Left cardiac atrium (tissue), 4 donors: Measurements from ENCODE around the gene C7orf33. TPM values are rescaled to one million over a fixed set of nuclear protein-coding genes. Genes with fewer than 3 reads are reported as not detected.
"Not testable (repeated sequence)": the region's sequence is repeated elsewhere in the genome, so short reads cannot be mapped to it uniquely, and the experiment has no call there.

ENCODE experiments used
- ATAC-seq, 2 donors: fragments of 200-7000 bp; cut with Tn5 transposase; one replicate each; pipeline ENCODE4 v1.9.1; 2020; ENCODE audit warnings: mild to moderate bottlenecking in 2 of 2, moderate library complexity in 2 of 2
- DNase-seq: peaks from one replicate; pipeline ENCODE4 v3.0.0-alpha.2; 2020
- intact Hi-C, 2 donors: fragments of 100-400 bp; cut with DNase I; formaldehyde crosslinking; loops; one replicate each; pipeline versions ENCODE4 v1.14.1 to v1.15.1; 2022 to 2023
- total RNA-seq, 2 donors: library from RNA; stranded (reverse); fragmentation: NEBNext Ultra II Directional; extraction: Animal tissue kit (Norgen Biotek cat#: 25700); gene quantifications; one replicate each; pipeline ENCODE4 v1.2.1, GENCODE V29; 2021
- donor health status: DM: no; HTN: yes; CAD: no.
- donor health status: DM: no; HTN: yes; CAD: no; lungs with severe emphysema.
- donor health status: DM: yes; HTN: yes; CAD: no.
- donor health status: Dilated cardiomyopathy.

The C7orf33 gene
- total RNA-seq, 2 donors from 2014 or later, result not detected

DNA sequence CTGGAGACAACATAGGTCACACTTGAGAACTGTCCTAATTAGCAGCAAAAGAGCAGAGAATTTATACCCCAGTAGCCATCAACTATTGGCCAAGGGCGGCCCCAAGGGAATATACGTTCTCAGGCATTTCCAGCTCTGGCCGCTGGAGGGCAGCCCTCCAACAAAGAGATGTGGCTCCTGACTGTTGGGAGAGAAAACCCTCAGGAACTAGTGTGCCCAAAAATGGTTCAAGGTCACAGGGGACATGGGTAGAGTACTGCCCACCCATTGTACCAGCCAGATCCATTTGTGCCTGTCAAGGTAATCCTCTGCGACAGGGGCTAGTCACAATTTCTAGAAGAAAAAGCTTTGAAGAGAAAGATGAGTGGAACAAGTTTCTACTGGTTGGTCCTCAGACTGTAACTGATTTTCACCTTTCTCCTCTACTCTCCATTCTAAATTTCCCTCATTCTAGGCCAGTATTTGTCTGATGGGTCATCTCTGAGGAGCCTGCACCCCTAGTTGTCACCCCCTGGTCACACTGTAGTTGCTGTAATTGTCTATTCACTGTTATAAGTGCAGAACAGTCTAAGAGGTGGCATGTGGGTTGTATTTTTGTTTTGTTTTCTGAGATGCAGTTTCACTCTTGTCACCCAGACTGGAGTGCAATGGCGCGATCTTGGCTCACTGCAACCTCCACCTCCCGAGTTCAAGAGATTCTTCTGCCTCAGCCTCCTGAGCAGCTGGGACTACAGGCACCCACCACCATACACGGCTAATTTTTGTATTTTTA is 14.7 kb upstream of the C7orf33 start:
- ATAC-seq, result peak; percentile 57 to 83
- intact Hi-C loops, result loop anchor here (5.0 to 10.0 kb wide), 2 partner anchors 386 to 389 kb away; no protein-coding TSS in a partner anchor
- DNase-seq, result peak; percentile 73

DNA sequence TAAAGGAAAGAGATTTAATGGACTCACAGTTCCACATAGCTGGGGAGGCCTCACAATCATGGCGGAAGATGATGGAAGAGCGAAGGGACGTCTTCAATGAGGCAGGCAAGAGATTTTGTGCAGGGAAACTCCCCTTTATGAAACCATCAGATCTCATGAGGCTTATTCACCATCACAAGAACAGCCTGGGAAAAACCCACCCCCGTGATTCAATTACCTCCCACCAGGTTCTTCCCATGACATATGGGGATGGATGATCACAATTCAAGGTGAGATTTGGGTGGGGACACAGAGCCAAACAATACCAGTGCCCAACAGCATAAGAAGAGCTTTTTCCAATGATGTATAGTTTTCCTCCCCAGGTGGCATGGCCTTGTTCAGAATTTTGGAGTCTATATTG is 11.2 kb upstream of the C7orf33 start:
- intact Hi-C loops, result loop anchor here (5.0 to 10.0 kb wide), 2 partner anchors 383 to 385 kb away; no protein-coding TSS in a partner anchor
- ATAC-seq (no peak), DNase-seq (no peak)

DNA sequence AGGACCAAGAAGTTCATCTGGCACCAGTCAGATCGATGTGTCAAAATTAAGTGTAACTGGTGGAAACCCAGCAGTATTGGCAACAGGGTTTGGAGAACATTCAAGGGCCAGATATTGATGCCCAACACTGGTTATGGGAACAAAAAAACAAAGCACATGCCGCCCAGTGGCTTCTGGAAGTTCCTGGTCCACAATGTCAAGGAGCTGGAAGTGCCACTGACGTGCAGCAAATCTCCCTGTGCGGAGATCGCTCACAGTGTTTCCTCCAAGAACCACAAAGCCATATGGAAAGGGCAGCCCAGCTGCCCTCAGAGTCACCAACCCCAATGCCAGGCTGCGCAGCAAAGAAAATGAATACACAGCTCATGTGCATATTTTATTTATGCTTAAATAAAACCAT is 10.1 kb upstream of the C7orf33 start:
- intact Hi-C loops, result no loop called here
- DNase-seq (no peak), ATAC-seq (no peak)

DNA sequence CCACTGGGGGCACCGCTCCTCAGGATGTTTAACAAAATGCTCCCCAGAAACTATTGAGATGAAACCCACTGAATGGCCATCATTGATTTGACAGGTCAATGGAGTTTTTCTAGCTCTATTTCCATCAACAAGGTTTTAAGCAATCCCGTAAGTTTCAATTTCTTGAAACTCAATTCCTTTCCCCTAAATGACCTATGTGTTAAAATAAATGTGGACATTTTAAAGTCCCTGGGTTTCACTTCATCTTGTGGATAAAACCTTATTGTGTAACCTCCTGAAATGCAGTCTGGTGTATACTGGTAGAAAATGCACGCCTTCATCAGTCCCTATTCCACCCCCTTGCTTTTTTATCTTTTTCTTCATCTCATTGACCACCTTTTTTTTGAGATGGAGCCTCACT is 8.9 kb upstream of the C7orf33 start:
- ATAC-seq, result no peak
- intact Hi-C loops, result no loop called here
- no peak for DNase-seq

DNA sequence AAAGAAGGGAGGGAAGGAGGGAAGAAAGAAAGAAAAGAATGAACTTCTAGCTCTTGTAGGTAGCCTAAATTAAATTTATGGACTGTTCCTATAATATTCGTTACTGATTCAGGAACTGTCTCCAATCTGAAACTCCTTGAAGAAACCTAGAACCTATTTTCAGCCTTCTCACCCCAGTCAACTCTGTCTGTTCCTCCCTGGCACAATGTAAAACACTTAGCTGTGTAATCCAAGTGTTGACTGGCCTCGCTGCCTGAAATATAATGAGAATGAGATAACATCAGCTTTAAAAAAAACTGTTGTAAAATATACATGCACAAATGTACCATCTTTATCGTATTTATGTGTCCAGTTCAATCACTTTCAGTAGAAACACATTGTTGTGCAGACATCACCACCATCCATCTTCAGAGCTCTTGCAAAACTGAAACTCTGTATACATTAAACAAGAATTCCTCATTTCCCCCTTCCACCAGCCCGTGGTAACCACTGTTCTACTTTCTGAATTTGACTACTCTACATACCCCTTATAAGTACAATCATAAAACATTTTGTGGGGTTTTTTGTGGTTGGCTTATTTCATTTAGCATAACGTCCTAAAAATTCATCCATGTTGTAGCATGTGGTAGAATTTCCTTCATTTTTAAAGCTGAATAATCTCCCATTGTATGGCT is 6.3 kb upstream of the C7orf33 start:
- ATAC-seq, result no peak
- intact Hi-C loops, result no loop called here

DNA sequence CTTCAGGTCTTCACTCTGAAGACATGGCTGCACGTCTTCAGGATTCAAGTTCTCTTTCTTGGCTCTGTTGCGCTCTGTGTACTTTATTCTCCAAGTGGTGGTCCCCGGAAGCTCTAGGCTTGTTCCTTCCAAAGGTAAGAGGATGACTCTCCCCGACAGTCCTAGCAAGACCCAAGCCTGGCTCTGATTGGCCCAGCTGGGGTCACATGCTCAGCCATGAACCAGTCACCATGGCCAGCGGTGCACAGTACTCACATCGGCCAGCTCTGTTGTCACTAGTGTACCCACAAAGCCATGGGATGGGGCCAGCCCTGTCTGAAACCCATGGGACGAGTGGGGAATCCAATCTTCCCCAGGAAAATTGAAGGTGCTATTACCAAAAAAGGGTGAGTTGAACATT is 5.2 kb upstream of the C7orf33 start:
- intact Hi-C loops, result no loop called here
- DNase-seq (no peak), ATAC-seq (no peak)

More for the DNA sequence above, 6.3 kb upstream of the C7orf33 start:
- DNase-seq, result no peak

DNA sequence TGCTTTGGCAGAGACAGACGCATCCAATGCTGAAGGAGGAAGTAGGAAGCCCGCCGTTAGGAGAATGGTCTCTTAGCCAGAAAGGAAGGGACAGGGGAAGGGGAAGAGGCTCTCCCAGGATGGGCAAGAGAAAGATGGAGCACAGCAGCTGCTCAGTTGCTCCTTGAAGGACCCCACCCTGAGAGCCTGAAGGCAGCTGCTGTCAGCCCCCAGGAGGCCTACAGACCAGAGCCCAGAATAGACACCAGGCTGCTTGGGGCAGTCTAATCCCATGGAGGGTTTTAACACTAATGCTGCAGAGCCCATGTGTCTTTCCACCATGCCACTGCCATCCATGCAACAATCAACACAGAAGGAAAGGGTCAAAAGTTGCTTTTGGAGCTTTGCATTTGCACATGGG is 3.5 kb upstream of the C7orf33 start:
- ATAC-seq, result no peak
- no peak for DNase-seq
- intact Hi-C loops, result no loop called here

DNA sequence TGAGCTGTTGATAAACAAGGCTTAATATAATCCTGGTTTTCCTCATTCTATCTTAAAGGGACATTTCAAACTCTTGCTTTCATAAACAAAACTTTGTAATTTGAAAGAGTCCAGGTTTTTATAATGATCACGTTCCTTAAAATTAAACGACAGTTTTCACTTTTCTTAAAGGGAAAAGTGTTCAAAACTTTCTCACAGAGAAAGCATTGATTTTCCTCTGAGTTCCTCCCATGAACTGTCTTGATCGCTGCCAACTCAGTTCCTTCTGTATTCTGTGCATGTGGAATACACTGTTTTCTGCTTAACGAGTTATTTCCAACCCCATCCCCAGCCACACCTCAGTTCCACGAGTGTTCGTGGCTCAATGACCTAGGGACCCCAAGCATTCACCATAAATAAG is 2.4 kb upstream of the C7orf33 start:
- no peak for DNase-seq
- intact Hi-C loops, result no loop called here
- no peak for ATAC-seq

DNA sequence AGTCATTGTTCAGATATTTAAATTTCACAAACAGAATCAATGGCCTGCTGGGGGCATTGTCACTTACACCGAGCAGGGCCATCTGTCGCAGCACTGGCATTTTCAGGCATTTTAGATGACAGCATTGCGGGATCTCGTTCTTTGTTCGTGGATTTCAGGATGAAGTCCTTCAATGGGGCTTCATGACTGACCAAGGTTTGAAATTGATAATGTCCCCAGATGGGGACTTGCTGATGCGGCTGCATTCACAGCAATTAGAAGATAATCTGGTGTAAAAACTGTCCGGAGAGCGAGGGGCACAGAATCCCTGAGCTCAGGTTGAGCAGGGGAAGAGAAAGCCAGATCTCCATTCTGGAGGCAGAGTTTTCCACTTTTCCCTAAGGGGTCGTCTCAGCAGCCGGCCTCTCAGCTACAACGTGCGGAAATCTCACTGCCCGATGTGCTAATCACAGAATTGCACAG is 1.9 kb upstream of the C7orf33 start:
- DNase-seq (no peak), ATAC-seq (no peak)
- intact Hi-C loops, result no loop called here

DNA sequence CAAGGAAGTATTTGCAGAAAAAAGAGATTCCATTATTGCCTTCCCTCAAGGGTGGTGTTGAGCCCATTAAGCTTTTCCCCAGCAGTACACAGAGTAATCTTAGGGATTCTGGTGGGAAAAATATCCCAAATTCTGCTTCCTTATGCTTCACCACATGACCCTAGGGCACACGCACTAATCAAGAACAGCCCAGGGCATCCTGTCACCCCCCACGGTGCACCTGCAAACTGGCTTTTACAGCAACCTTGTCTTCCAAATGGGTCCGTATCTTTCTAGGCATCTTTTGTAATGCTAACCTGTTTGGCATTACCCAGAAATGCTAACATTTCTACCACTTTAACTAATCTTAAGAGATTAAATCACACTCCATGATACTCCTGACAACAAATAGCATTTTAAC is 926 bp upstream of the C7orf33 start:
- DNase-seq, result no peak
- intact Hi-C loops, result no loop called here

DNA sequence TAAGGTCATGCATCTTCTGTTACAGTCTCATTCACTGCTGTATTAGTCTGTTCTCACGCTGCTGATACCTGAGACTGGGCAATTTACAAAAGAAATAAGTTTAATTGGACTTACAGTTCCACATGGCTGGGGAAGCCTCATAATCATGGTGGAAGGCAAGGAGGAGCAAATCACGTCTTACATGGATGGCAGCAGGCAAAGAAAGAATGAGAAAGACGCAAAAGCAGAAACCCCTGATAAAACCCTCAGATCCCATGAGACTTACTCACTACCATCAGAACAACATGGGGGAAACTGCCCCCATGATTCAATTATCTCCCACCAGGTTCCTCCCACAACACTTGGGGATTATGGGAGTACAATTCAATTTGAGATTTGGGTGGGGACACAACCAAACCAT is 5.8 kb downstream of the C7orf33 start:
- DNase-seq, ATAC-seq, intact Hi-C loops: not testable (repeated sequence)

More for the DNA sequence above, 926 bp upstream of the C7orf33 start:
- ATAC-seq, result no peak

DNA sequence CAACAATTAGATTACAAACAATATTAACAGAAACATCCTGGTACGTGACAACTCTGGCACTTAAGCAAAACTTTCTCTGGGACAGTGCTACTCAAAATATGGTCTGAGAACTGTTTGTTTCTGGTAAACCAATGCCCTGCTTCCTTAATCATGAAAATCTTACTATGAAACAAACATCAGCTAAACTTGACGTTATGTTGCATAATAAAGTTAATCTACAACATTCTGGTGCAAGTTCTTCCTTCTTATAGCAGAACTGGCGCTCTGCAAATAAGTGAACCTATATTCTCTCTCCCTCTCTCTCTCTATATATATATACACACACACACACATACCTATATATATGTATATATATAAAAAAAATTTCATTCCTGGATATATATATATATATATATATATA is 7.8 kb downstream of the C7orf33 start:
- DNase-seq (no peak), ATAC-seq (no peak)
- intact Hi-C loops, result no loop called here

DNA sequence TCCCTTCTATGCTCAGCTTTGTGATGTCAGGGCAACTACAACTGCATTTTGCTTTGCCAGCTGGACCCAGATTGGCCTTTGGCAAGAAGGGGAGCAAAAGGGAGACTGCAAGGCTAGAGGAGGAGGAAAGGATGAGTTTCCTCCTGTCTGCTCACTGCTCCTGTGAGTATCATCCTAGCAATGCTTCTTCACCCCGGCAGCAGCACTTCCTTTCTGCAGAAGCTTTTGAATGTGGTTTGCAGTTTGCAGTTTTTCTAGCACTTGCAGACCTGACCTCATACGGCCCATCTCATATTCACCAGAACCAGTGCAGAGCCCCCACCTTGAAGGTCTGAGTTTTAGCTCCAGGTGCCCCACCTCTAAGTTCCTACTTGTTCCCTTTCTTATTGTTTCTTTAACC is 14.8 kb downstream of the C7orf33 start:
- intact Hi-C loops, result no loop called here
- no peak for ATAC-seq
- no peak for DNase-seq

DNA sequence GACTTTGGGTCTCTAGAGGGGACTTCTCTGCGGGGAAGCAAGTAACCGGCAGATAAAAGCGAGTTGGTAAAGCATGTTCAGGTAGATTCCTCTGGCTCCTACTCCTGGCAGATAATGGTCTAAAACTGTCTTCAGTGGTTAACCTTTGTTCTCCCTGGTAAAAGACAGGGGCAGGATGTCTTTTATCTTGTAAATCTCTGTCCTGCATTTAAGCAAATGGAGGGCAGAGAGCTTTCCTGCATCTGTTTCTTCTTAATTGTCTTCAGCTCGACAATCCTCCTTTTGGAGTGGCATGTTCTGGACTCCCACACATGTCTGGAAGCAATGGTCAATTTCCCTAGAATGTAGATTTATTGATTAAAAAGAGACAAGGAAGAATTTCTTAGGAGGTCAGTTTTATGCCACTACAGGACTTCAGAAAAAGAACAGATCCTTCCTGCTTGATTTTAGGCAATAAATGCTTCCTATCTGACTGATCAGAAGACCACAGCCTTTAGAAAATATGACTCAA is 16.6 kb downstream of the C7orf33 start:
- intact Hi-C loops, result no loop called here
- DNase-seq (no peak), ATAC-seq (no peak)

DNA sequence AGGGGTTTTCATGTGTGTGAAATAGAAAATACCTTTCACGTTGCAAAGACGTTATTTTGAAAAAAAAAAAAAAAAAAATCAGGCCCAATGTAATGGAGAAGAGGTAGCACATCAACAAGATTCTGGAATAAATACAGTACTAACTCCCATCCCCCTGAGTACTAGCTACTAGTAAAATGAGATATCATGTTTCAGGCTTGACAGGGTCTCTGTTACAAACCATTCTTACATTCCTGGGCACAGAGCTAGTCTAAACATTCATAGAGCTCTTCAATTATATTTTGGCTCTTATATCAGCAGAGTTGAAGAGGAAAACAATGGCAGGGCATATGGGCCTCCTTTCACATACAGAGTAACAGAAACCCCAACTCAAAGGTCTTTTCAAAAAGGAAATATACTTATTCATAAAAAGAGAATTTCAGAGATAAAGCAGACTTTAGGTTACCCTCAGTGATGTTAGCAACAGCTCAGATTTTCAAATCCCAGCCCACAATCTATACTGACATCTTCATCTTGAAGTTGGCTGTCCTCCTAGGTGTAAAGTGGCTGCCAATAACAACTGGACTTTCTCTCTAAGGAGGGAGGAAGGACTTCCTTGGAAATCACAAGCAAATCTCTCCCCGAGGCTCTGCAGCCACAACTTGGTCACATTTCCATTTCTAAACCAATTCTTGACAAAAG is 18.6 kb downstream of the C7orf33 start:
- ATAC-seq (no peak), DNase-seq (no peak)
- intact Hi-C loops, result no loop called here

DNA sequence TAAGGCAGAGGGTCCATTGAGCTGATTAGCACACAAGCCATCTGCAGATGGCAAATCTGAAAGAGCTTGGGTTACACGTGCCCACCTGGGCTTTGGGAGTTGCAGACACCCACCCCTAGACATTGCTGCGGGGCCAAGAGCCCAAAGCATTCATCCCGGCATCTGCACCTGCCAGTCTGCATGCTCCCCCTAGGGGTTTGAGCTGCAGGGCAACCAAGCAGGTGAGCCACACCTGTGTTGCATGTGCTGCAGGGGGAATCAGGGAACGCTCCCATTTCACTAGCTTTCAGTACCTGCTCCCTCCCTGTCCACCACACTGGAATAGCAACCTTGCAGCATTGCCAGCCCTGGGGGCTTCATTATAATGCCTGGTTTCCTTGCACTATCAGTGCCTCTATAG is 21.1 kb downstream of the C7orf33 start:
- ATAC-seq, result no peak
- DNase-seq, result no peak
- intact Hi-C loops, result no loop called here

DNA sequence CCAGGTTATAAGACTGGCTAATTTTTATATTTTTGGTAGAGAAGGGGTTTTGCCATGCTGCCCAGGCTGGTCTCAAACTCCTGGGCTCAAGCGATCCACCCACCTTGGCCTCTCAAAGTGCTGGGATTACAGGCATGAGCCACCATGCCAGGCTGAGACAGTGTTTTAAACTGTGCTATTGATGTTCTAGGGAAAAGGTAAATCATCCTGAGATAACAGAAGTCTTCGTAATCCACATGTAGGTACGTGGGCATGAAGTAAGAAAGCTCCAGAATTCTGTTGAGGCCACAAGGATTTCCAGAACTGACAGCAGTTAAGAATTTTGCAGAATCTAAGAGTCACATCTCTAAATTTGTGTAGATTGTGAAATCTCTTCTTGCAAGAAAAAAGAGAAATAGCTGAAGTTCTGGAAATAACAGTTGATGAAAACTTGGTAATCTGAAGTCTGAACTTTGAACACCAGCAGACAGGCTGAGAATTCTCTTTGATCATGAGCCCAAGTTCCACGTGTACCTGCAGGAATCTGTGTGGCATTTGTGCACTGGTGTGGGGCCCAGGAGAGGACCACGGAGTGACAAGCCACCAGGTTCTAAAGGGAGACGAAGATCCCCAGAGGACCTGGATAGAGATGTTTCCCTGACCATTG is 24.6 kb downstream of the C7orf33 start:
- ATAC-seq (no peak), DNase-seq (no peak)
- intact Hi-C loops, result no loop called here

DNA sequence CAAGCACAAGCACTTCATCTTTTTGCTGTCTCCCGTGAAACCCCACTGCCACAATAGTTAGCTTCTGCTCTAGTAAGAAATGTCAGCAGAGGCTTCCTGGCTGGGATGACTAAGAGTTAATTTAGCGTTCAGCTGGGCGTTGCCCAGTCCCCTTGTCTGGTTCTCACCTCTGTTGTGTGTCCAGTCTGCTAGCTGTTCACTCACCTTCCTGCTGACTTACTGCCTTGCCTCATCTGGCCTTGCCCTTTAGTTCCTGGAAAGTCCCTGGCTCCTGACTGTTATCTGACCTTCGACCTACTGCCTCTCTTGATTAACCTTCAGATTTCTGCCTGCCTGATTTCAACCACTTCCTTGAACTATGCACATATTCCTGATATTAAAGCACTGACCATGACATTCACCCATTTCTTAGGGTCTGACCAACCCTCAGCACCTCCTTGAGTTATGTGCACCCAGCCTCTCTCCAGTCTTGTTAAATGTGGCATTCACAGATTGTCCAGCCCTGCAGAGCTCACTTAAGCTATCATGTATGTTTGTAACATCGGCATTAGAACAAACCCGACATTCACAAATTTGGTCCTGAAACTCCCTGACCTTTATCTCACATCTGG is 30.3 kb downstream of the C7orf33 start:
- DNase-seq, result no peak
- peak in 1 of 2 donors; percentile 39 for ATAC-seq
- intact Hi-C loops, result no loop called here

DNA sequence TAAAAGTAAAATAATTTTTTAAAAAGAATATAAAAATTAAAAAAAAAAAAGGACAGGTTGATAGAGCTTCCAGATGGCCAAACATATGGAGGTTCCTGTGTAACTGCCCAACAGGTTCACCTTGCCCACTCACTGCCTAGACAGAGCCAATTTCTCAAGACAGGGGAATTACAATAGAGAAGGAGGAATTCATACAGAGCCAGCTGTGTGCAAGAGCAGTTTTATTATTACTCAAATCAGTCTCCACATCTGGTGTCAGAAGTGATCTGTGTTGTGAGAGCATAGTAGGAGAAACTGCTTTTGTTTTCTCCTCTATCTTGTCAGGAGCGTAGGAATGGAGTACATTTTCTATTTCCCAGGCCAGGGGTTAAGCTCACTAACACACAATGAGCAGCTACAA is 31.0 kb downstream of the C7orf33 start:
- intact Hi-C loops, result no loop called here
- no peak for DNase-seq

More for the DNA sequence above, 31.0 kb downstream of the C7orf33 start:
- no peak for ATAC-seq
